Parathyroid adenoma (tissue), 2 donors: ENCODE measurements around the gene TMEM139.

Source experiments
- H2AFZ ChIP-seq: fragments of 300-600 bp; sonication (generic); one replicate; pipeline ENCODE4 v1.7.0; 2017; ENCODE audit warnings: antibody characterized with exemption, mild to moderate bottlenecking
- H3K27ac ChIP-seq: fragments of 300-600 bp; sonication (generic); one replicate; pipeline ENCODE4 v1.7.0; 2017
- H3K27me3 ChIP-seq: fragments of 300-600 bp; sonication (generic); one replicate; pipeline ENCODE4 v1.7.0; 2017; ENCODE audit warnings: low read length; ENCODE audit not compliant: control insufficient read depth, insufficient read depth
- H3K36me3 ChIP-seq: fragments of 300-600 bp; sonication (generic); one replicate; pipeline ENCODE4 v1.7.0; 2017; ENCODE audit warnings: low read length; ENCODE audit not compliant: control insufficient read depth, insufficient read depth
- H3K4me1 ChIP-seq: fragments of 300-600 bp; sonication (generic); one replicate; pipeline ENCODE4 v1.7.0; 2017; ENCODE audit warnings: control low read depth
- H3K4me2 ChIP-seq: fragments of 300-600 bp; sonication (generic); one replicate; pipeline ENCODE4 v1.7.0; 2017; ENCODE audit warnings: low read length
- H3K4me3 ChIP-seq: fragments of 300-600 bp; sonication (generic); one replicate; pipeline ENCODE4 v1.7.0; 2017; ENCODE audit warnings: low read depth, low read length
- H3K79me2 ChIP-seq: fragments of 300-600 bp; sonication (generic); one replicate; pipeline ENCODE4 v1.7.0; 2017; ENCODE audit warnings: control low read depth
- H3K9ac ChIP-seq: fragments of 300-600 bp; sonication (generic); one replicate; pipeline ENCODE4 v1.7.0; 2017; ENCODE audit warnings: mild to moderate bottlenecking
- H3K9me3 ChIP-seq: fragments of 300-600 bp; sonication (generic); one replicate; pipeline ENCODE4 v1.7.0; 2017; ENCODE audit warnings: low read length; ENCODE audit not compliant: control insufficient read depth
- TF ChIP-seq, protein P1 (sequence below): fragments of 300-600 bp; sonication (generic); IDR thresholded peaks from one replicate; pipeline ENCODE4 v1.7.0; 2017; ENCODE audit warnings: antibody characterized with exemption, mild to moderate bottlenecking
- donor health status: primary hyperparathyroidism.

The TMEM139 gene

DNA sequence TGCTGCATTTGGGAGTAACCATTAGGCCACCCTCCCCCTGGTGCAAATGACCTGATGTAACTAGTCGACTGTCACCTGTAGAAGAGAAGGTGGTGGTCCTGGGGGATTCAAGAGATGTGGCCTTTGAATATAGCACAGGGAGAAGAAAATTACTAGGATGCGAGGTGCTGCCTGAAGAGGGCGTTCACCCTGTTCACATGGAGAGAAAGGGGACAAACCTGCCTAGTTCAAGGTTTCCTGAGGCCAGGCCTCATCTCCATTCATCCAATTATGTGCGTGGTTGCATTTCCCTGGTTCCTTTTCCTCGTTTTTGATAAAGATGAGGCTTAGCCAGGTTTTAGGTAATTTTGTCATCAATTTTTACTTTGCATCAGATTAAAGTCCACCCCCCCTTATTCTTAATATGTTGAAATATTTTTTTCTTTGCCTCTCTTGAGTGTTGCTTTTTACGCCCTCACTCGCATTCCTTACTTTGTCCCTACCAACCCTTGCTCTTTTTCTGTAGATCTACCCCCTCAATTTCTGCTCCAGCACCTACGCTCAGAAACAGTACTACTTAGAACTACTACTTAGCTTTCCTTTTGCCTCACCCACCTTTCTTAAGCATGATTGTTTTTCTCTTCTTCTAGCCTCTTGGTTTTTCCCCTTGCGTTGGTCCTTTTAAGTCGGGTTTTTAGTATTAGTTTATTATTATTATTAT is 44.9 kb downstream of the TMEM139 start:
- H3K4me3 ChIP-seq: no peak overlapping the region
- H2AFZ ChIP-seq: no peak overlapping the region
- H3K27ac ChIP-seq: no peak overlapping the region
- H3K36me3 ChIP-seq: no peaks in the 10 kb centered on the region
- H3K4me1 ChIP-seq: no peaks in the 10 kb centered on the region
- no peak overlapping the region for H3K4me2 ChIP-seq
- no peaks in the 10 kb centered on the region for H3K9me3 ChIP-seq
- H3K9ac ChIP-seq: no peak overlapping the region
- no peaks in the 10 kb centered on the region for H3K79me2 ChIP-seq
- TF ChIP-seq, protein P1, sequence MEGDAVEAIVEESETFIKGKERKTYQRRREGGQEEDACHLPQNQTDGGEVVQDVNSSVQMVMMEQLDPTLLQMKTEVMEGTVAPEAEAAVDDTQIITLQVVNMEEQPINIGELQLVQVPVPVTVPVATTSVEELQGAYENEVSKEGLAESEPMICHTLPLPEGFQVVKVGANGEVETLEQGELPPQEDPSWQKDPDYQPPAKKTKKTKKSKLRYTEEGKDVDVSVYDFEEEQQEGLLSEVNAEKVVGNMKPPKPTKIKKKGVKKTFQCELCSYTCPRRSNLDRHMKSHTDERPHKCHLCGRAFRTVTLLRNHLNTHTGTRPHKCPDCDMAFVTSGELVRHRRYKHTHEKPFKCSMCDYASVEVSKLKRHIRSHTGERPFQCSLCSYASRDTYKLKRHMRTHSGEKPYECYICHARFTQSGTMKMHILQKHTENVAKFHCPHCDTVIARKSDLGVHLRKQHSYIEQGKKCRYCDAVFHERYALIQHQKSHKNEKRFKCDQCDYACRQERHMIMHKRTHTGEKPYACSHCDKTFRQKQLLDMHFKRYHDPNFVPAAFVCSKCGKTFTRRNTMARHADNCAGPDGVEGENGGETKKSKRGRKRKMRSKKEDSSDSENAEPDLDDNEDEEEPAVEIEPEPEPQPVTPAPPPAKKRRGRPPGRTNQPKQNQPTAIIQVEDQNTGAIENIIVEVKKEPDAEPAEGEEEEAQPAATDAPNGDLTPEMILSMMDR: no peak
- H3K27me3 ChIP-seq: no peaks in the 10 kb centered on the region

DNA sequence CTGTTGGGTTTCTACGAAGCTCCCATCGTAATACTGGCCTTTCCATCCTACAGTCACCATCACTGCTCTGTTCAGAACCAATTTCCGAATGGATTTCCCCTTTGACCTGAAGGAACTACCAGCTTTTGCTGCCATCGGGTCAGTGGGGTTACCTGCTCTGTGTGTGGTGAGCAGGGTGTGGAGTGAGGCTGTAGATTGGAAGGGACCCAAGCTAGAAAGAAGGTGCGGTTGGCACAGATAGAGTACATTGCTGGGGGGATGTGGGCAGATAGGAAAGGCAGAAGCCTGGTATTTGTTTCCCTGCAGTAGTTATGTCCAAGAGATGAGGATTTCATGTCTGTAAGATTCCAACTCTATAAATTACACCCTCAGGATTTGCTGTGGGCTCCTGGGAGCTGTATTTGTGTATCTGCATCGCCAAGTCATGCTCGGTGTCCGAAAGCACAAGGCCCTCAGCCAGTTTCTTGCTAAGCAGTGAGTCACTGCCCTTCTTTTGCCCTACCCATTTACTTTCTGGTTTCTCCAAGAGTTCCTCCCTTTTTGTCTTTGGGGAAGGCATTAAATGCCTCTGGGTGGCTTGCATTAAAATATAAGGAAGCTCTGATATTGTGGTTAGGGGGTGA is 46.5 kb downstream of the TMEM139 start:
- no peak overlapping the region for H2AFZ ChIP-seq

DNA sequence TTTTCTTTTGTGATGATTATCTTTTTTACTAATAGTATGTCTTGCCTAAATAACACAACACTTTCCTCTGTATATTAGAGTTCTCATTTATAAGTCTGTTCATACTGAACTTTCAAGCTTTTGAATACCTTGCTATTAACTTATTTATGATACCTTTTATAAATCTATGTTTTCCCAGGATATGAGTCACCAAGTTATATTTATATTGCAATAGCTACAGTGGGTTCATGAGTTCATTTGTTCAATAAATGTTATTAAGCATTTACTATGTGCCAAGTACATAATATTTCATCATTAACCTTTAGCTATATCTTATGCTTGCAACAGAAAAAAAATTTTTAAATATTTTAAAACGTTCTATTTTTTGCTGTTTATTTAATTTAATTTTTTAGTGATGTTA is 49.5 kb downstream of the TMEM139 start:
- H3K4me1 ChIP-seq: no peaks in the 10 kb centered on the region
- H3K9me3 ChIP-seq: no peaks in the 10 kb centered on the region
- no peak overlapping the region for H3K4me3 ChIP-seq
- no peak overlapping the region for H3K9ac ChIP-seq
- H3K4me2 ChIP-seq: no peak overlapping the region
- no peaks in the 10 kb centered on the region for H3K79me2 ChIP-seq
- no peak overlapping the region for H2AFZ ChIP-seq
- TF ChIP-seq, protein P1: no peak
- no peaks in the 10 kb centered on the region for H3K36me3 ChIP-seq
- H3K27me3 ChIP-seq: no peaks in the 10 kb centered on the region
- H3K27ac ChIP-seq: no peak overlapping the region

More for the DNA sequence above, 46.5 kb downstream of the TMEM139 start:
- no peak overlapping the region for H3K4me2 ChIP-seq
- H3K4me1 ChIP-seq: no peaks in the 10 kb centered on the region
- TF ChIP-seq, protein P1: no peak
- H3K9me3 ChIP-seq: no peaks in the 10 kb centered on the region
- no peaks in the 10 kb centered on the region for H3K27me3 ChIP-seq
- H3K79me2 ChIP-seq: no peaks in the 10 kb centered on the region
- H3K4me3 ChIP-seq: no peak overlapping the region
- H3K9ac ChIP-seq: no peak overlapping the region
- H3K27ac ChIP-seq: no peak overlapping the region
- no peaks in the 10 kb centered on the region for H3K36me3 ChIP-seq

DNA sequence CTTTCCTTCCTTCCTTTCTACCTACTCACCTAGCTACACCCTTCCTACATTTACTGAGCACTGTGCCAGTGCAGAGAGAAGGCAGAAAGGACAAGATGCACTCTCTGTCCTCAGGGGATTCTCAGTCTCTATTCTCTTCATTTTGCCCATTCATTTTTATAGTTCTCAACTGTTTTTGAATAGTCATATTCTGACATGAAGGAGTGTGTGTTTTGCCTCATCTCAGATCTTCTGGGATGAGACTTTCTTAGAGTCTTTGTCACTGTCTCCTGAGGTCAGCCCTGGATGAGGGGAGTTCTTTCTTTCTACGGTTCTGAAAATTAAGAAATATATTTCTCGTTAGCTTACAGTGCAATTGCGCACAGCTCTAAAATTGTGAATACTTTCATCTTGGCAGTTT is 52.5 kb downstream of the TMEM139 start:
- Histone ChIP-seq H3K4me1 (no peaks in the 10 kb centered on the region), H2AFZ (no peak overlapping the region), H3K9me3 (no peaks in the 10 kb centered on the region), H3K9ac (no peak overlapping the region), H3K36me3 (no peaks in the 10 kb centered on the region), H3K27ac (no peak overlapping the region), H3K27me3 (no peaks in the 10 kb centered on the region), H3K79me2 (no peaks in the 10 kb centered on the region), H3K4me2 (no peak overlapping the region), H3K4me3 (no peak overlapping the region)
- TF ChIP-seq, protein P1: no peak
